Nephron (organoid): ENCODE results near the gene CRYBG3.

Experiments used
- H3K27ac Mint-ChIP-seq, 3 experiments: 2 replicates each; pipeline ENCODE4 v1.8.0; 2020; ENCODE audit warnings: mixed read lengths in 3 of 3, mild to moderate bottlenecking in 2 of 3, moderate library complexity in 1 of 3
- H3K27me3 Mint-ChIP-seq: 2 replicates; pipeline ENCODE4 v1.8.0; 2021; ENCODE audit warnings: low read depth, mild to moderate bottlenecking, moderate library complexity, mixed read lengths
- H3K36me3 Mint-ChIP-seq: 2 replicates; pipeline ENCODE4 v1.8.0; 2020; ENCODE audit warnings: low read depth, mixed read lengths
- H3K4me1 Mint-ChIP-seq: 2 replicates; pipeline ENCODE4 v1.8.0; 2020; ENCODE audit warnings: mixed read lengths
- H3K4me3 Mint-ChIP-seq, 3 experiments: 2 replicates each; pipeline ENCODE4 v1.8.0; 2020; ENCODE audit warnings: mild to moderate bottlenecking in 3 of 3, mixed read lengths in 3 of 3, moderate library complexity in 2 of 3
- H3K9me3 Mint-ChIP-seq: 2 replicates; pipeline ENCODE4 v1.8.0; 2020; ENCODE audit warnings: mixed read lengths
- CTCF ChIP-seq, 3 experiments: fragments of 200-600 bp; sonication (generic); IDR thresholded peaks; one replicate each; pipeline ENCODE4 v1.5.0; 2021; ENCODE audit warnings: antibody characterized with exemption in 3 of 3; ENCODE audit not compliant: unreplicated experiment in 3 of 3

Gene CRYBG3

DNA sequence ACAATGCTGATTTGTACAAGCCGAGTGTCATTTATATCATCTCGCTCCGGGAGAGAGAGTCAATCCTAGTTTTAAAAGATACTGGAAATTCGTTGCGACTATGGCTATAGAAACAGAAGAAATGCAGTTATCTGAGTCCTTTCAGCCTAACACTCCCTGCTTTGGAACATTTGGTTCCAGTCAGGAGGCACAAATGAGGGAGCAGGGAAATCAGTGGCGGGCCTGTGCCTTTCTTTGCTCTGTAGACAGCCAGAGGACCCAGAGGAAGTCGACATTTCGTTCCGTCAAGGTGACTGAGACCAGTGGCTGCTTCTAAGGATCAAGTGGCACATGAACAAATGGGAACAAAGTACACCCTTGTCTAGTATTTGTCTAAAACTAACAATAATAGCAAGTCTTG lies 151.2 kb downstream of the CRYBG3 start:
- Mint-ChIP-seq H3K36me3 (no peaks in the 10 kb centered on the region), H3K27ac (peak overlapping the region in 2 of 3 experiments; percentile 50 to 70), H3K4me3 (peak overlapping the region; percentile 70 to 79 (median 79)), H3K9me3 (no peaks in the 10 kb centered on the region), H3K4me1 (peaks cover 34% of the 10 kb centered on the region), H3K27me3 (peaks cover 5% of the 10 kb centered on the region)
- no peak for TF ChIP-seq CTCF (IDR thresholded peaks at IDR 0.05; ENCODE audit: unreplicated experiment in 3 of 3)

DNA sequence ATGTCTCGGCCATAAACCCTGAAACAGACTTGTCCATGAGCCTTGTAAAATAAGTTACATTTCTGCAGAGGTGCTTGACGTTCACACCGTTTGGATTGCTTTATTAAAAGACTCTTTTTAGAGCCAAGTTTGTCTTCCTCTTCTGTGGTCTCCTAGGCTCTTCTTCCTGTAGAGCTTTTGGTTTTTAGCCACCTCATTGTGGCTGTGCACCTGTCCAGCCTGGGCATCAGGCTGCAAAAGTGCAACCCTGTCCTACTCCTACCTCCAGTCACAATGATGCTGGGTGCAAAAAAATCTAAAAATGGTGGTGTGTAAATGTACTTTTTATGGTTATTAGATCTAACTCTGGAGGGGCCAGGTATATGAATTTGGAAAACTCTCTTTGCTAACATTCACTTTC lies 153.2 kb downstream of the CRYBG3 start:
- Mint-ChIP-seq H3K4me3 (peak overlapping the region in 2 of 3 experiments; percentile 55 to 69), H3K27ac (no peak overlapping the region), H3K9me3 (no peaks in the 10 kb centered on the region), H3K36me3 (no peaks in the 10 kb centered on the region), H3K27me3 (peaks cover 5% of the 10 kb centered on the region), H3K4me1 (peaks cover 16% of the 10 kb centered on the region)
- TF ChIP-seq CTCF (IDR thresholded peaks at IDR 0.05; ENCODE audit: unreplicated experiment in 3 of 3): no peak

DNA sequence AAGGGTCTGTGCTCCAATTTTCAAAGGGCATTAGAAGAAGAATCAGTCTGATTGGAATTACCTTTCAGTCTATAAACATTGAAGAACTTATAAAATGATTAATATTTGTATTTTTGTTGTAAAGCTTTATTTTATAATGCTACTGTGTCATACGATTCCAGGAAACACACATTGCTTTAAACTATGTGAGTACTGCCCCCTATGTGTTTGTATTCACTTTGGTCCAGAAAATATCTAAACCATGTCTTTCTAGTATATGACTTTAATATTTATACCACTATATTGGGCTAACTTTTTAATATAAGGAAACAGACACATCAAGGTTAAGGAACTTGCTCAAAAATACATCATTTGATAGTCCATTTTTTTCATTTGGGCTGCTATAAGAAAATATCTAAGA lies 153.7 kb downstream of the CRYBG3 start:
- Mint-ChIP-seq H3K27me3 (peaks cover 5% of the 10 kb centered on the region), H3K36me3 (no peaks in the 10 kb centered on the region), H3K4me3 (no peak overlapping the region), H3K4me1 (peaks cover 12% of the 10 kb centered on the region), H3K9me3 (no peaks in the 10 kb centered on the region), H3K27ac (no peak overlapping the region)
- no peak for TF ChIP-seq CTCF (IDR thresholded peaks at IDR 0.05; ENCODE audit: unreplicated experiment in 3 of 3)

DNA sequence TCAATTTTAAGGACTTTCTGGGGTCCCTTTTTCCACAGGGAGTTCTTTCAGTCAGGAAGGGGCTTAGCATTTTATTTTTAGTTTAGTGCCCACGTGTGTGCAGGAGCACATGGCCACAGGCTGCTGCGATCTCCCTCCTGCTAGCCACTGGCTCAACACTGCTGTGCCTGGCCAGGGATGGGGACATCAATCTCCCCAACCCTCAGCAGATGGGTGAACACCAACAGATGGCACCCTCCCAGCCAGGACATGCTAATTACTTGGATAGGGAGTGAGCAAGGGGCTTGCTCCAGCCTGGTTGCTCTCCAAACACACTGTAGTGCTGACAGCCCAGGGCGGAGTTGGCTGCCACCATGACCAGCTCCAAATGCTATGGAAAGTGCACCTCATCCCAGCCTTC lies 157.8 kb downstream of the CRYBG3 start:
- no peaks in the 10 kb centered on the region for H3K36me3 Mint-ChIP-seq
- no peaks in the 10 kb centered on the region for H3K9me3 Mint-ChIP-seq
- H3K27me3 Mint-ChIP-seq: no peaks in the 10 kb centered on the region
- TF ChIP-seq CTCF (IDR thresholded peaks at IDR 0.05; ENCODE audit: unreplicated experiment in 3 of 3): no peak
- H3K4me3 Mint-ChIP-seq: no peak overlapping the region
- H3K4me1 Mint-ChIP-seq: peaks cover 23% of the 10 kb centered on the region
- no peak overlapping the region for H3K27ac Mint-ChIP-seq

GRCh38 chr3:97981886-97982285 lies 160.1 kb downstream of the CRYBG3 start:
- Mint-ChIP-seq H3K4me1 (peaks cover 23% of the 10 kb centered on the region), H3K27ac (peak overlapping the region in 2 of 3 experiments; percentile 6 to 40), H3K36me3 (no peaks in the 10 kb centered on the region), H3K4me3 (no peak overlapping the region), H3K27me3 (no peaks in the 10 kb centered on the region), H3K9me3 (no peaks in the 10 kb centered on the region)
- no peak for TF ChIP-seq CTCF (IDR thresholded peaks at IDR 0.05; ENCODE audit: unreplicated experiment in 3 of 3)

- no peak for TF ChIP-seq CTCF (IDR thresholded peaks at IDR 0.05; ENCODE audit: unreplicated experiment in 3 of 3)
- H3K27ac Mint-ChIP-seq: no peak overlapping the region
- no peaks in the 10 kb centered on the region for H3K9me3 Mint-ChIP-seq
- H3K4me3 Mint-ChIP-seq: no peak overlapping the region
- no peaks in the 10 kb centered on the region for H3K36me3 Mint-ChIP-seq
- peaks cover 3% of the 10 kb centered on the region for H3K27me3 Mint-ChIP-seq
- peaks cover 23% of the 10 kb centered on the region for H3K4me1 Mint-ChIP-seq
Measured at GRCh38 chr3:97983933-97984491, 162.2 kb downstream of the CRYBG3 start.
